Mesendoderm (in vitro differentiated cells): ENCODE data around the gene ATP9A.

Experiments
- DNase-seq: peaks from one replicate; pipeline ENCODE4 v3.0.0; 2013
- H2AK5ac ChIP-seq: 2 replicates; pipeline ENCODE4 v1.6.1; 2013; ENCODE audit warnings: low read length, inconsistent platforms
- H2BK120ac ChIP-seq: 2 replicates; pipeline ENCODE4 v1.6.1; 2013; ENCODE audit warnings: low read depth, mild to moderate bottlenecking, low read length, moderate library complexity, mixed read lengths
- H2BK15ac ChIP-seq: replicated peaks from 2 replicates; pipeline ENCODE4 v1.6.1; 2013; ENCODE audit warnings: low read depth, mild to moderate bottlenecking, moderate library complexity
- H2BK5ac ChIP-seq: 2 replicates; pipeline ENCODE4 v1.6.1; 2013; ENCODE audit warnings: low read length, inconsistent platforms
- H3K18ac ChIP-seq: 2 replicates; pipeline ENCODE4 v1.6.1; 2013; ENCODE audit warnings: mild to moderate bottlenecking, low read length, mixed read lengths
- H3K23ac ChIP-seq: one replicate; pipeline ENCODE4 v1.6.1; 2013; ENCODE audit warnings: low read length
- H3K27ac ChIP-seq: 2 replicates; pipeline ENCODE4 v1.5.1; 2013; ENCODE audit warnings: low read depth, mild to moderate bottlenecking, inconsistent platforms, low read length, moderate library complexity
- H3K27me3 ChIP-seq: 2 replicates; pipeline ENCODE4 v1.6.1; 2013; ENCODE audit warnings: low read length, control low read depth, mild to moderate bottlenecking, inconsistent platforms; ENCODE audit not compliant: insufficient read depth, poor library complexity
- H3K36me3 ChIP-seq: 2 replicates; pipeline ENCODE4 v1.6.1; 2013; ENCODE audit warnings: low read length, inconsistent platforms; ENCODE audit not compliant: control insufficient read depth, insufficient read depth
- H3K4ac ChIP-seq: one replicate; pipeline ENCODE4 v1.6.1; 2013; ENCODE audit warnings: low read depth, mild to moderate bottlenecking, low read length, moderate library complexity
- H3K4me1 ChIP-seq: 2 replicates; pipeline ENCODE4 v1.6.1; 2013; ENCODE audit warnings: low read depth, low read length, inconsistent platforms; ENCODE audit not compliant: control insufficient read depth
- H3K4me2 ChIP-seq: 2 replicates; pipeline ENCODE4 v1.6.1; 2013; ENCODE audit warnings: low read length
- H3K4me3 ChIP-seq: 2 replicates; pipeline ENCODE4 v1.5.1; 2013; ENCODE audit warnings: mild to moderate bottlenecking, low read length
- H3K56ac ChIP-seq: one replicate; pipeline ENCODE4 v1.6.1; 2013; ENCODE audit warnings: low read length
- H3K79me1 ChIP-seq: 2 replicates; pipeline ENCODE4 v1.6.1; 2013; ENCODE audit warnings: low read length, inconsistent platforms
- H3K79me2 ChIP-seq: 2 replicates; pipeline ENCODE4 v1.6.1; 2013; ENCODE audit warnings: mild to moderate bottlenecking, low read length; ENCODE audit not compliant: control insufficient read depth, insufficient read depth
- H3K9ac ChIP-seq: 2 replicates; pipeline ENCODE4 v1.6.1; 2013; ENCODE audit warnings: low read length, inconsistent platforms
- H4K5ac ChIP-seq: one replicate; pipeline ENCODE4 v1.6.1; 2013; ENCODE audit warnings: low read length
- H4K8ac ChIP-seq: one replicate; pipeline ENCODE4 v1.6.1; 2013; ENCODE audit warnings: low read depth, mild to moderate bottlenecking, control low read depth, low read length, moderate library complexity
- WGBS: extraction: QIAGEN DNeasy Blood & Tissue Kit; methylation state at CpG from one replicate; pipeline ENCODE4 v1.1.7; 2013; ENCODE audit warnings: low lambda C conversion rate, missing lambda C conversion rate; ENCODE audit not compliant: insufficient coverage; ENCODE audit errors: extremely low coverage; 5-methylcytosine and 5-hydroxymethylcytosine counted together

Gene ATP9A

DNA sequence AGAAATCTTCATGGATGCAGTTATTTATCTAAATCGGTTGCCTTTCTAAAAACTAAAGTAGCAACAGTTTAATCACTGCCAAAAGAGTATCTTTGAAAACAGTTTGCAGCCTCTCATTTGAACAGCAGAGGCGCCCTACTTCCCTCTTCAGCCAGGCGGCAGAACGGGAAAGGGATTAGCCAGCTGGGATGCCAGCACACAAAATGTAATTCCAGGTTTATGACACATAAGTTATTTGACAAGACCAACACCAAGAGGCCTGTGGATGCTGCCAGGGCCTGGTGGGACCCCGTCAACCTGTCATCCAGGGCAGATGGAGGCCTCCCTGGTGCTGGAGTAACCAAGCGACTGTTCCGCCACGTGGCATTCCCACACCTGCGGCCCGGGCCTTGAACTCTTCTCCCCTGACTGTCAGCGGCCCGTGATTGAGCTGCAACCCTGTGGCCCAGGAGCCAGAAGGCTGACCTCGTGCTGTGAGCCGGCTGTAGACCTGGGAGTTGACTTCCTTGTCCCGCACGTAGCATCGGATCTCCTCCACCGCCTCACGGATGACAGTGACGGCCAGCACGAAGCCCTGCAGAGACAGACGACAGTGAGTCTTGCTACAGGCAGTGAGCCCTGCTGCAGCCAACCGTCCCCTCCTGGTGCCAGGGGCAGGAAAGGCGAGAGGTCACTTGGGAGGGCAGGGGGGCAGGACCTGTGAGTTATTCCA is 55.5 kb downstream of the ATP9A start:
- Histone ChIP-seq H2AK5ac (no peak overlapping the region), H4K5ac (no peak overlapping the region), H2BK120ac (no peak overlapping the region), H3K9ac (no peak overlapping the region), H3K23ac (no peak overlapping the region), H2BK15ac (no peak overlapping the region), H4K8ac (no peak overlapping the region), H3K4me3 (no peak overlapping the region), H3K18ac (no peak overlapping the region), H3K27me3 (no peaks in the 10 kb centered on the region), H2BK5ac (no peak overlapping the region), H3K79me1 (no peaks in the 10 kb centered on the region), H3K27ac (no peak overlapping the region), H3K56ac (peak overlapping the region; percentile 62), H3K4me1 (no peaks in the 10 kb centered on the region), H3K36me3 (no peaks in the 10 kb centered on the region), H3K4ac (no peak overlapping the region), H3K79me2 (no peaks in the 10 kb centered on the region), H3K4me2 (no peak overlapping the region)
- WGBS: no CpG with 5 or more reads among the region's 24 CpGs
- peak; percentile 61 for DNase-seq

DNA sequence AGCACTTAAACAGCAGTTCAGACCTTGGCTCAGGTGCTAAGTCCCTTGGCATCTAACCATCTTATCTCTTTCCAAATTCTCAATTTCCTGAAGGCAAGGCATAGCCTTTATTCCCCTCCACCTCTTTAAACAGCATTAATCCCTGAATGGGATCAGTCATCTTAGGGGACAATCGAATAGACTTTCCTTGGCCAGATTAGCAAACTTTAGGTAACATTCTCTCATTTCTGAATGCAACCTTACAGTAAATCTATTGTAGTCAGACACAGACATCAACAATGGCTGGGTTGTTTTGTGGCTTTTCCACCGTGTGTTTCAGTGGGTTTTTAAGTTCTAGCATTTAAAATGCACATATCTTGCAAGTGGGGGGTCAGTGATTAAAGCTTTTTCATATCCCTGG is 56.8 kb downstream of the ATP9A start:
- Histone ChIP-seq H2BK15ac (no peak overlapping the region), H3K27me3 (no peaks in the 10 kb centered on the region), H2BK120ac (no peak overlapping the region), H3K9ac (no peak overlapping the region), H3K4me1 (no peaks in the 10 kb centered on the region), H3K18ac (no peak overlapping the region), H3K4me3 (no peak overlapping the region), H3K4ac (no peak overlapping the region), H2BK5ac (no peak overlapping the region), H3K79me1 (no peaks in the 10 kb centered on the region), H3K56ac (no peak overlapping the region), H3K4me2 (no peak overlapping the region), H4K8ac (no peak overlapping the region), H3K36me3 (no peaks in the 10 kb centered on the region), H3K27ac (no peak overlapping the region), H3K79me2 (no peaks in the 10 kb centered on the region), H2AK5ac (no peak overlapping the region), H4K5ac (no peak overlapping the region), H3K23ac (no peak overlapping the region)
- no CpG with 5 or more reads among the region's 2 CpGs for WGBS
- DNase-seq: peak; percentile 42

DNA sequence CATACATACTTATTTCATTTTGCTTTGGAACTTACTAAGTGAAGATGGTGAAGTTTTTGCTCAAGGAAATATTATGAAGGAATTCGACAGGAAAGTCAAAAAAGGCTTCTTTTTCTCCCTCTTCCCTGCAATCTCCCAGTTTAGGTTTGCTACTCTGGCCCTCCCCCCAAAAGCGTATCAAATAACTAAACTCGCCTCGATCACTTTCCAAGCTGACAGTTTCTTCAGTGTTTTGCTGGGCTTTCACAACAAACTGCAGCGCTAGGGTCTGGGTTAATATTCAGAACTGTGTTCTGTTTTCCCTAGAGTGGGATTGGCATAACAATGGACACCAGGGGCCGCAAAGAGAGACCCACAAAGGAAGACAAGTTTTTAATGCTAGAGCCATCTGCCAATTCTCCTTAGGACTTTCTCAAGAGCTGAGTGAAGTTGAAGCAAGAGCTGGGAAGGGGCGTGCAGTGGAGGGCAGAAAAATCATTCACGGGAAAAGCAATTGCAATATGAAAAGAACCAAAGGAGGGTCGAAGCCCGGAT is 57.8 kb downstream of the ATP9A start:
- H3K79me2 ChIP-seq: no peaks in the 10 kb centered on the region
- H3K4me2 ChIP-seq: no peak overlapping the region
- H3K18ac ChIP-seq: peak overlapping the region; percentile 12
- H2BK120ac ChIP-seq: no peak overlapping the region
- no peak overlapping the region for H3K9ac ChIP-seq
- WGBS: no CpG with 5 or more reads among the region's 10 CpGs
- DNase-seq: no peak
- H2BK5ac ChIP-seq: no peak overlapping the region
- H3K27ac ChIP-seq: no peak overlapping the region
- H3K4me1 ChIP-seq: peaks cover 4% of the 10 kb centered on the region
- no peaks in the 10 kb centered on the region for H3K27me3 ChIP-seq
- H3K36me3 ChIP-seq: no peaks in the 10 kb centered on the region
- no peak overlapping the region for H3K23ac ChIP-seq
- no peak overlapping the region for H3K4ac ChIP-seq
- H3K79me1 ChIP-seq: no peaks in the 10 kb centered on the region
- no peak overlapping the region for H2BK15ac ChIP-seq
- no peak overlapping the region for H4K8ac ChIP-seq
- H3K4me3 ChIP-seq: no peak overlapping the region
- H3K56ac ChIP-seq: no peak overlapping the region
- H4K5ac ChIP-seq: no peak overlapping the region
- no peak overlapping the region for H2AK5ac ChIP-seq

DNA sequence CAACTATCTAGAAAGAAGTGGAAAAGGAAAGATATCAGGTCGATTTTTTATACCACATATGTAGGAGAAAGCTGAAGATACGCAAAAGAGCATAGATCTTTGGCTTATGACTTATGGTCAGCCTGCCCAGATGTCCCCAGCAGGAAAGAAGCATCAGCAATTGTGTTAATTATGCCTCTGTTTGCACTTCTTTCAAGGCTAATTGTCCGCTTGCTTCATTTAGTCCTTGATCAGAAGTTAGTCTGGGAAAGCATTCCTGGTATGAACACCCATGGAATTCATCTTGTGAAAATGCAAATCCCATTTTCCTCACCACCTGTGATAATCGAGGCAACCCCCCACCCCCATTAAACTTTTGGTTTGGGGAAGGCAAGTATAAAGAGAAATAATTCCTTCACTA is 62.8 kb downstream of the ATP9A start:
- H2BK120ac ChIP-seq: no peak overlapping the region
- peak; percentile 58 for DNase-seq
- H4K5ac ChIP-seq: no peak overlapping the region
- no peaks in the 10 kb centered on the region for H3K79me2 ChIP-seq
- no peak overlapping the region for H3K4me3 ChIP-seq
- H3K36me3 ChIP-seq: no peaks in the 10 kb centered on the region
- H3K27ac ChIP-seq: no peak overlapping the region
- H3K79me1 ChIP-seq: no peaks in the 10 kb centered on the region
- H3K18ac ChIP-seq: peak overlapping the region; percentile 75
- H3K4me2 ChIP-seq: no peak overlapping the region
- no peak overlapping the region for H4K8ac ChIP-seq
- no peak overlapping the region for H3K9ac ChIP-seq
- H3K4ac ChIP-seq: no peak overlapping the region
- peaks cover 10% of the 10 kb centered on the region for H3K4me1 ChIP-seq
- H2BK15ac ChIP-seq: no peak overlapping the region
- no peak overlapping the region for H3K56ac ChIP-seq
- no peak overlapping the region for H2AK5ac ChIP-seq
- no CpG with 5 or more reads among the region's 4 CpGs for WGBS
- H3K23ac ChIP-seq: no peak overlapping the region
- H2BK5ac ChIP-seq: no peak overlapping the region
- H3K27me3 ChIP-seq: no peaks in the 10 kb centered on the region

DNA sequence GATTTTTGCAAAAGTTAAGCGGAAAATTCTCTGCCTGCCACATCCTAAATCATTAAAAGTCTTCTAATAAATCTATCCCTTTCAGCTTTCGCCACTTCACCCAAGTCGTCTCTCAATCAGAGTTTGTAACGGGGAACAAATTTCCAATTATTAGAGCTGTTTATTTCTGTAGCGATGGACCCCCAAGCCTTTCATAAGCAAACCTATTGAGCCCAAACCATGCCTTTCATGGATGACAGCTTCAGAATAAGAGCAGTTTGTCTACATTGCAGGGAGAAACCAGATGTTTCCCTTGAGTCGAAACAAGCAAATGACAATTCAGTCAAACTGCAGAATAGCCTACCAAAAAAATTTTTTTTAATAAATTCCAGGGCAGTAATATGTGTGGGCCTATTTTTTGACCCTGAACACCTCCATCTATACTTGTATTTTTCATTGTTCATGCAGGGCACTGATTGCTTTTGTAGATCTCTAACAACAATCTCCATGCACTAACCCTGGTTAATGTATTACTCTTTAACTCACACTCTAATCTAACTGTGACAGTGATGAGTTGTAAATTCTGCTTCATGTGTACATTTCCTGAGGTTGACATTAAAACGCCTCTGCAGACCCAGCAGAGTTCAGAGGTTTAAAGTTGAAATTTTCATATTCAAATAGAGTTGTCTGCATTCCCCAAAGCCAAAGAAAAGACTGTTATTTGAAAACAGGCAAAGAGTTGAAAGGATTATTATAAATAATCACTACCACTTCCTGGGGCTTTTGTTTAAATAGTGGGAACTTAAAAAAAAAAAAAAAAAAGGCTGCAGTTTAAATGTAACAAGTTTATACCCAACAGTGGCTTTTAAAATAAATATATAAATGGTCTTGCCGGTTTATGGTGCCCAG is 64.5 kb downstream of the ATP9A start:
- H3K27ac ChIP-seq: no peak overlapping the region
- no peak overlapping the region for H3K23ac ChIP-seq
- H2BK120ac ChIP-seq: peak overlapping the region; percentile 18
- no peaks in the 10 kb centered on the region for H3K27me3 ChIP-seq
- no peak overlapping the region for H3K9ac ChIP-seq
- no peak for DNase-seq
- H2BK15ac ChIP-seq: no peak overlapping the region
- peaks cover 10% of the 10 kb centered on the region for H3K4me1 ChIP-seq
- H3K18ac ChIP-seq: peak overlapping the region; percentile 71
- WGBS: no CpG with 5 or more reads among the region's 8 CpGs
- no peak overlapping the region for H3K4me3 ChIP-seq
- H3K4me2 ChIP-seq: no peak overlapping the region
- H3K56ac ChIP-seq: no peak overlapping the region
- H3K36me3 ChIP-seq: no peaks in the 10 kb centered on the region
- no peak overlapping the region for H2BK5ac ChIP-seq
- H4K8ac ChIP-seq: no peak overlapping the region
- H3K79me2 ChIP-seq: no peaks in the 10 kb centered on the region
- no peak overlapping the region for H2AK5ac ChIP-seq
- no peaks in the 10 kb centered on the region for H3K79me1 ChIP-seq
- no peak overlapping the region for H4K5ac ChIP-seq
- no peak overlapping the region for H3K4ac ChIP-seq
